Thoracic aorta (tissue), 2 donors: ENCODE results near the gene CSPG4. TPM values are rescaled to one million over a fixed set of nuclear protein-coding genes. Genes with fewer than 3 reads are reported as not detected.
"Not testable (repeated sequence)": the region's sequence is repeated elsewhere in the genome, so short reads cannot be mapped to it uniquely, and the experiment has no call there.

Source experiments
- ATAC-seq: fragments of 150-250 bp; one replicate; pipeline ENCODE4 v1.8.0; 2017; ENCODE audit warnings: low read depth; ENCODE audit not compliant: insufficient number of reproducible peaks, low FRiP score
- DNase-seq: peaks from one replicate; pipeline ENCODE4 v3.0.0-alpha.2; 2020; ENCODE audit warnings: low spot score
- H3K27ac ChIP-seq, 2 donors: fragments of 200-600 bp; sonication (generic); 1 replicate in 1 of 2; 2 replicates in 1 of 2; pipeline ENCODE4 v1.5.1; 2016; ENCODE audit warnings: mild to moderate bottlenecking in 2 of 2, moderate library complexity in 2 of 2
- H3K27me3 ChIP-seq: fragments of 200-600 bp; sonication (generic); replicated peaks from 2 replicates; pipeline ENCODE4 v1.6.0; 2016; ENCODE audit warnings: mild to moderate bottlenecking; ENCODE audit not compliant: insufficient read depth
- H3K36me3 ChIP-seq: fragments of 200-600 bp; sonication (generic); one replicate; pipeline ENCODE4 v1.5.1; 2016
- H3K4me1 ChIP-seq, 2 donors: fragments of 200-600 bp; sonication (generic); 1 replicate in 1 of 2; 2 replicates in 1 of 2; pipeline versions ENCODE4 v1.5.1 to v1.6.0; 2016; ENCODE audit warnings: low read depth in 2 of 2, mild to moderate bottlenecking in 1 of 2; ENCODE audit not compliant: control insufficient read depth in 1 of 2
- H3K4me3 ChIP-seq: fragments of 200-600 bp; sonication (generic); 2 replicates; pipeline ENCODE4 v1.5.1; 2016; ENCODE audit warnings: mild to moderate bottlenecking
- H3K9me3 ChIP-seq: fragments of 200-600 bp; sonication (generic); 2 replicates; pipeline ENCODE4 v1.5.1; 2016
- total RNA-seq, 2 donors: library from RNA; depleted of rRNA; stranded (reverse); fragments of >200 nt; gene quantifications; one replicate each; pipeline versions ENCODE4 v1.1.0 to v1.2.3, GENCODE V29; 2016
- TF ChIP-seq, protein P1 (sequence below): fragments of 200-600 bp; sonication (generic); IDR thresholded peaks from one replicate; pipeline ENCODE4 v1.5.1; 2019; ENCODE audit warnings: antibody characterized with exemption

CSPG4 gene
- total RNA-seq, 2 donors from 2014 or later = 252 to 263 TPM

- H3K9me3 ChIP-seq, H3K27me3 ChIP-seq, H3K4me3 ChIP-seq, DNase-seq, ATAC-seq, H3K36me3 ChIP-seq: not testable (repeated sequence)
- peak overlapping the region; percentile 97 to 98 for H3K27ac ChIP-seq
- H3K4me1 ChIP-seq = peaks cover 70 to 88% of the 10 kb centered on the region in 2 donors
Measured at GRCh38 chr15:75701071-75702003, 11.3 kb downstream of the CSPG4 start.

- Histone ChIP-seq H3K27ac (peak overlapping the region; percentile 97 to 98), H3K4me3 (peak overlapping the region; percentile 29), H3K4me1 (peaks cover 70 to 88% of the 10 kb centered on the region in 2 donors)
- not testable (repeated sequence) for H3K9me3 ChIP-seq, H3K36me3 ChIP-seq, H3K27me3 ChIP-seq
- DNase-seq (peak; percentile 58), ATAC-seq (peak; percentile 1)
Measured at GRCh38 chr15:75699961-75700874, 12.4 kb downstream of the CSPG4 start.

GRCh38 chr15:75699517-75699916 is 13.1 kb downstream of the CSPG4 start:
- Histone ChIP-seq H3K4me1 (peaks cover 70 to 88% of the 10 kb centered on the region in 2 donors), H3K27ac (peak overlapping the region; percentile 97 to 98)
- ATAC-seq, H3K9me3 ChIP-seq, H3K36me3 ChIP-seq, H3K27me3 ChIP-seq, H3K4me3 ChIP-seq, DNase-seq: not testable (repeated sequence)

DNA sequence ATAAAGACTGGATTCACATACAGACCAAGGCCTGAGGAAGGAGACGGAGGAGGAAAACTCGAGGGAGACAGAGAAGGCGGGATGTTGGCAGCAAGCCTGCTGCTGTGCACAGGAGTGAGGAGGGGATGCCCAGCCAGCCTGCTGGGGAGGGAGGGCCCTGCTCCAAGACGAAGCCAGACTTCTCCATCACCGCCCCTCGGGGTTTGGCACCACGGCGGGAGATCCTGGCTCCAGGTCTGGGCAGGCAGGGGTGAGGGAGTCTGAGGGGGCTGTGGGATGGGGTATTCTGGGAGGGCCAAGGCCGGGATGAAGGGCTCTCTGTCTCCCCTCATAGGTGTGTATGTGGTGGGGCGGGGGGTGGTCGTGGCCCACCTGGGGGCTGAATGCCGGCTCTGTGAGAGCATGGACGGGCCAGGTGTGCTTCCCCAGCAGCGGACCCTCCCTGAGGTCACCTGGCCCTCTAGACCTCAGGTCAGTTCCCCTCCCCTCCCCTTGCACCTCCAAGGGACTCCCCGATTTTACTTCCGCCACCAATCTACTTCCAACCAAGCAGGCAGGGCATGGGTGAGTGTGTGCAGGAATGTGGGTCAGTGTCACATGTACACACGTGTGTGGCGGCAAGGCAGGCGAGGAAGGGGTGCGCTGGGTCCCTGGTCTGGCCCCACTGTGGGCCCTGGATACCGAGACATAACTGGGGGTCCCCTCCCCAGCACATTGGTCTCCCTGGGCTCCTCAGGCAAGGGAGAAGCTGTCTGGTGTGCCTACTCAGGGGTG is 14.5 kb downstream of the CSPG4 start:
- H3K4me1 ChIP-seq = peaks cover 76 to 95% of the 10 kb centered on the region in 2 donors

DNA sequence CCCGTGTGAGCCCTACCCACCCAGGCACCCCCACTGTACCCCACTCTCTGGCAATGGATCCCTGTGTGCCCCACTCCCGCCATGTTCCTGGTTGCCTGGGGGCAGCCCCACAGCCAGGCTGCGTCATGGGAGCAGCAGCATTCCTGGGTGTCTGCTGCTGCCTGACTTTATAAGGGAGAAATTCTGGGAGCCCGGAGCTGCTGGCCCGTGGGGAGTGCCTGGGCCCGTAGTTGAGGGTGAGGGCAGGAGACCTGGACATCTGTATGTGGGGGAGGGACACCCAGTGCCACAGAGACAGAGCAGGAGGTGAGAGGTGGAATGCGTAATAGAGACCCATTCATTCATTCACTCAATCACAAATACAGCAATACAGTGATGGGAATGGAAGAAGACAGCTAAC is 15.1 kb downstream of the CSPG4 start:
- H3K27me3 ChIP-seq = no peaks in the 10 kb centered on the region
- ATAC-seq = no peak
- no peak overlapping the region for H3K4me3 ChIP-seq
- peaks cover 76 to 97% of the 10 kb centered on the region in 2 donors for H3K4me1 ChIP-seq
- TF ChIP-seq, protein P1, sequence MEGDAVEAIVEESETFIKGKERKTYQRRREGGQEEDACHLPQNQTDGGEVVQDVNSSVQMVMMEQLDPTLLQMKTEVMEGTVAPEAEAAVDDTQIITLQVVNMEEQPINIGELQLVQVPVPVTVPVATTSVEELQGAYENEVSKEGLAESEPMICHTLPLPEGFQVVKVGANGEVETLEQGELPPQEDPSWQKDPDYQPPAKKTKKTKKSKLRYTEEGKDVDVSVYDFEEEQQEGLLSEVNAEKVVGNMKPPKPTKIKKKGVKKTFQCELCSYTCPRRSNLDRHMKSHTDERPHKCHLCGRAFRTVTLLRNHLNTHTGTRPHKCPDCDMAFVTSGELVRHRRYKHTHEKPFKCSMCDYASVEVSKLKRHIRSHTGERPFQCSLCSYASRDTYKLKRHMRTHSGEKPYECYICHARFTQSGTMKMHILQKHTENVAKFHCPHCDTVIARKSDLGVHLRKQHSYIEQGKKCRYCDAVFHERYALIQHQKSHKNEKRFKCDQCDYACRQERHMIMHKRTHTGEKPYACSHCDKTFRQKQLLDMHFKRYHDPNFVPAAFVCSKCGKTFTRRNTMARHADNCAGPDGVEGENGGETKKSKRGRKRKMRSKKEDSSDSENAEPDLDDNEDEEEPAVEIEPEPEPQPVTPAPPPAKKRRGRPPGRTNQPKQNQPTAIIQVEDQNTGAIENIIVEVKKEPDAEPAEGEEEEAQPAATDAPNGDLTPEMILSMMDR = no peak
- H3K9me3 ChIP-seq = no peaks in the 10 kb centered on the region
- H3K36me3 ChIP-seq = peaks cover 1% of the 10 kb centered on the region
- no peak for DNase-seq
- peak overlapping the region; percentile 97 to 98 for H3K27ac ChIP-seq

More for the DNA sequence above, 14.5 kb downstream of the CSPG4 start:
- not testable (repeated sequence) for H3K9me3 ChIP-seq, DNase-seq, H3K36me3 ChIP-seq, H3K27me3 ChIP-seq, H3K4me3 ChIP-seq, ATAC-seq
- peak overlapping the region; percentile 97 to 98 for H3K27ac ChIP-seq

- H3K36me3 ChIP-seq = peaks cover 8% of the 10 kb centered on the region
- H3K4me1 ChIP-seq = peaks cover 69 to 97% of the 10 kb centered on the region in 2 donors
- H3K4me3 ChIP-seq = no peak overlapping the region
- H3K27me3 ChIP-seq = no peaks in the 10 kb centered on the region
- no peak for DNase-seq
- no peak for ATAC-seq
- H3K9me3 ChIP-seq = no peaks in the 10 kb centered on the region
- TF ChIP-seq, protein P1 = no peak
- peak overlapping the region; percentile 97 to 98 for H3K27ac ChIP-seq
Measured at GRCh38 chr15:75696854-75697259, 15.8 kb downstream of the CSPG4 start.
